ENCODE measurements around the gene SPATS2. TPM values are rescaled to one million over a fixed set of nuclear protein-coding genes. Genes with fewer than 3 reads are reported as not detected.
"Not testable (repeated sequence)": the region's sequence is repeated elsewhere in the genome, so short reads cannot be mapped to it uniquely, and the experiment has no call there.

Gene SPATS2
- total RNA-seq, 2 experiments from 2014 or later = 10.6 to 18.8 TPM

GRCh38 chr12:49369411-49370145 lies 2.3 kb downstream of the SPATS2 start:
- Mint-ChIP-seq H3K4me1 (peaks cover 25% of the 10 kb centered on the region), H3K9me3 (ENCODE audit: low read depth) (no peaks in the 10 kb centered on the region), H3K27me3 (no peaks in the 10 kb centered on the region), H3K27ac (no peak overlapping the region), H3K4me3 (no peak overlapping the region), H3K36me3 (ENCODE audit: low read depth) (peaks cover 2% of the 10 kb centered on the region)
- DNase-seq (peak; percentile 61), ATAC-seq (no peak)
- ChIA-PET POLR2A (no interaction called here), CTCF (interaction anchor here (0.6 to 6.2 kb wide), 8 partner anchors 12 to 145 kb away, joined by 3 to 64 read pairs (median 3); partner anchors contain the start of gene DNAJC22)
- intact Hi-C loops (cut with DNase I, micrococcal nuclease) = loop anchor here in 1 of 2 experiments (5.0 kb wide), 1 partner anchor 198 kb away; the partner anchor contains the start of gene MCRS1

GRCh38 chr12:49370539-49370938 lies 3.3 kb downstream of the SPATS2 start:
- ChIA-PET CTCF (interaction anchor here (1.2 to 6.2 kb wide), 6 partner anchors 11 to 144 kb away, joined by 3 to 64 read pairs (median 4); partner anchors contain the start of gene DNAJC22), POLR2A (no interaction called here)
- DNase-seq (no peak), ATAC-seq (no peak)
- peaks cover 27% of the 10 kb centered on the region for H3K4me1 Mint-ChIP-seq
- intact Hi-C loops (cut with DNase I, micrococcal nuclease) = no loop called here
- H3K27me3 Mint-ChIP-seq = no peaks in the 10 kb centered on the region
- no peak overlapping the region for H3K4me3 Mint-ChIP-seq
- H3K36me3 Mint-ChIP-seq (ENCODE audit: low read depth) = peaks cover 2% of the 10 kb centered on the region
- no peaks in the 10 kb centered on the region for H3K9me3 Mint-ChIP-seq (ENCODE audit: low read depth)
- no peak overlapping the region for H3K27ac Mint-ChIP-seq

GRCh38 chr12:49375406-49375805 lies 8.1 kb downstream of the SPATS2 start:
- Mint-ChIP-seq H3K36me3 (ENCODE audit: low read depth) (peaks cover 2% of the 10 kb centered on the region), H3K9me3 (ENCODE audit: low read depth) (no peaks in the 10 kb centered on the region), H3K27ac (no peak overlapping the region), H3K4me3 (no peak overlapping the region), H3K4me1 (peaks cover 4% of the 10 kb centered on the region), H3K27me3 (no peaks in the 10 kb centered on the region)
- intact Hi-C loops (cut with DNase I, micrococcal nuclease) = no loop called here
- ATAC-seq = peak; percentile 58
- no peak for DNase-seq
- ChIA-PET CTCF (interaction anchor here (1.0 to 1.3 kb wide), 3 partner anchors 9 to 149 kb away, joined by 3 to 5 read pairs (median 4); no protein-coding TSS in a partner anchor), POLR2A (interaction anchor here (0.6 kb wide), 1 partner anchor 376 kb away, joined by 4 read pairs; the partner anchor contains the start of gene DDN)

GRCh38 chr12:49377386-49377785 lies 10.1 kb downstream of the SPATS2 start:
- Mint-ChIP-seq H3K4me1 (peaks cover 4% of the 10 kb centered on the region), H3K9me3 (ENCODE audit: low read depth) (no peaks in the 10 kb centered on the region), H3K27me3 (no peaks in the 10 kb centered on the region), H3K36me3 (ENCODE audit: low read depth) (no peaks in the 10 kb centered on the region), H3K27ac (no peak overlapping the region), H3K4me3 (no peak overlapping the region)
- ChIA-PET CTCF (interaction anchor here (0.6 to 1.6 kb wide), 5 partner anchors 9 to 133 kb away, joined by 3 to 18 read pairs (median 4); partner anchors contain the start of gene SPATS2), POLR2A (interaction anchor here (0.6 kb wide), 1 partner anchor 246 kb away, joined by 3 read pairs; the partner anchor contains the start of gene TUBA1B)
- intact Hi-C loops (cut with DNase I, micrococcal nuclease) = no loop called here
- ATAC-seq (no peak), DNase-seq (no peak)

GRCh38 chr12:49380184-49380583 lies 12.9 kb downstream of the SPATS2 start:
- CTCF ChIA-PET; DNase-seq; H3K36me3 Mint-ChIP-seq (ENCODE audit: low read depth); H3K4me3 Mint-ChIP-seq; H3K27ac Mint-ChIP-seq; ATAC-seq; H3K9me3 Mint-ChIP-seq (ENCODE audit: low read depth); H3K27me3 Mint-ChIP-seq; POLR2A ChIA-PET; H3K4me1 Mint-ChIP-seq; intact Hi-C loops (cut with DNase I, micrococcal nuclease): not testable (repeated sequence)

GRCh38 chr12:49388682-49389386 lies 21.6 kb downstream of the SPATS2 start:
- POLR2A ChIA-PET = no interaction called here
- ATAC-seq = peak; percentile 95
- H3K4me1 Mint-ChIP-seq = peaks cover 6% of the 10 kb centered on the region

GRCh38 chr12:49389387-49389703 lies 22.1 kb downstream of the SPATS2 start:
- DNase-seq (no peak), ATAC-seq (no peak)
- H3K9me3 Mint-ChIP-seq (ENCODE audit: low read depth) = no peaks in the 10 kb centered on the region
- ChIA-PET POLR2A (no interaction called here), CTCF (interaction anchor here (0.7 to 2.2 kb wide), 12 partner anchors 8 to 557 kb away, joined by 3 to 7 read pairs (median 4); partner anchors contain the start of gene SPATS2)
- intact Hi-C loops (cut with DNase I, micrococcal nuclease) = no loop called here
- H3K27me3 Mint-ChIP-seq = no peaks in the 10 kb centered on the region
- H3K36me3 Mint-ChIP-seq (ENCODE audit: low read depth) = peaks cover 6% of the 10 kb centered on the region
- H3K4me1 Mint-ChIP-seq = peaks cover 6% of the 10 kb centered on the region
- no peak overlapping the region for H3K27ac Mint-ChIP-seq
- H3K4me3 Mint-ChIP-seq = peak overlapping the region; percentile 9

More at GRCh38 chr12:49388682-49389386, 21.6 kb downstream of the SPATS2 start:
- CTCF ChIA-PET = interaction anchor here (0.8 to 2.2 kb wide), 11 partner anchors 9 to 557 kb away, joined by 3 to 7 read pairs (median 4); partner anchors contain the start of gene SPATS2
- Mint-ChIP-seq H3K4me3 (peak overlapping the region; percentile 9), H3K36me3 (ENCODE audit: low read depth) (peaks cover 6% of the 10 kb centered on the region), H3K27me3 (no peaks in the 10 kb centered on the region), H3K9me3 (ENCODE audit: low read depth) (no peaks in the 10 kb centered on the region), H3K27ac (no peak overlapping the region)
- peak; percentile 82 for DNase-seq
- intact Hi-C loops (cut with DNase I, micrococcal nuclease) = no loop called here

- Mint-ChIP-seq H3K27me3 (no peaks in the 10 kb centered on the region), H3K4me3 (no peak overlapping the region), H3K27ac (no peak overlapping the region), H3K4me1 (no peaks in the 10 kb centered on the region), H3K9me3 (ENCODE audit: low read depth) (no peaks in the 10 kb centered on the region), H3K36me3 (ENCODE audit: low read depth) (no peaks in the 10 kb centered on the region)
- ATAC-seq = no peak
- intact Hi-C loops (cut with DNase I, micrococcal nuclease) = no loop called here
- ChIA-PET CTCF (interaction anchor here (1.0 to 1.8 kb wide), 5 partner anchors 9 to 117 kb away, joined by 3 to 5 read pairs (median 4); no protein-coding TSS in a partner anchor), POLR2A (no interaction called here)
- no peak for DNase-seq
These were observed 29.7 kb downstream of the SPATS2 start for GRCh38 chr12:49397000-49397399.

GRCh38 chr12:49400304-49400703 lies 33.0 kb downstream of the SPATS2 start:
- H3K36me3 Mint-ChIP-seq (ENCODE audit: low read depth) = no peaks in the 10 kb centered on the region
- intact Hi-C loops (cut with DNase I, micrococcal nuclease) = no loop called here
- CTCF ChIA-PET = interaction anchor here (1.5 to 1.7 kb wide), 2 partner anchors 42 to 114 kb away, joined by 4 to 6 read pairs; no protein-coding TSS in a partner anchor
- ATAC-seq (no peak), DNase-seq (no peak)
- no peak overlapping the region for H3K27ac Mint-ChIP-seq
- H3K4me1 Mint-ChIP-seq = peaks cover 10% of the 10 kb centered on the region
- no peak overlapping the region for H3K4me3 Mint-ChIP-seq
- H3K27me3 Mint-ChIP-seq = no peaks in the 10 kb centered on the region
- POLR2A ChIA-PET = no interaction called here
- no peaks in the 10 kb centered on the region for H3K9me3 Mint-ChIP-seq (ENCODE audit: low read depth)

- POLR2A ChIA-PET = no interaction called here
- Mint-ChIP-seq H3K9me3 (ENCODE audit: low read depth) (no peaks in the 10 kb centered on the region), H3K36me3 (ENCODE audit: low read depth) (no peaks in the 10 kb centered on the region), H3K4me3 (no peak overlapping the region), H3K27me3 (no peaks in the 10 kb centered on the region), H3K27ac (no peak overlapping the region), H3K4me1 (peaks cover 10% of the 10 kb centered on the region)
- no peak for DNase-seq
- ATAC-seq = no peak
- CTCF ChIA-PET = interaction anchor here (0.6 to 1.3 kb wide), 2 partner anchors 26 to 45 kb away, joined by 4 to 6 read pairs; no protein-coding TSS in a partner anchor
- intact Hi-C loops (cut with DNase I, micrococcal nuclease) = no loop called here
These were observed 36.7 kb downstream of the SPATS2 start for GRCh38 chr12:49403971-49404450.

- Mint-ChIP-seq H3K27ac (no peak overlapping the region), H3K36me3 (ENCODE audit: low read depth) (no peaks in the 10 kb centered on the region), H3K4me3 (no peak overlapping the region), H3K4me1 (peaks cover 10% of the 10 kb centered on the region), H3K9me3 (ENCODE audit: low read depth) (no peaks in the 10 kb centered on the region), H3K27me3 (no peaks in the 10 kb centered on the region)
- POLR2A ChIA-PET = no interaction called here
- intact Hi-C loops (cut with DNase I, micrococcal nuclease) = no loop called here
- CTCF ChIA-PET = interaction anchor here (1.4 kb wide), 2 partner anchors 46 to 58 kb away, joined by 4 to 6 read pairs; partner anchors contain the start of gene DNAJC22
- ATAC-seq (no peak), DNase-seq (no peak)
These were observed 37.7 kb downstream of the SPATS2 start for GRCh38 chr12:49404956-49405355.
